Mesodermal cell (in vitro differentiated cells): ENCODE data around the gene ASB9.
"Not testable (repeated sequence)": the region's sequence is repeated elsewhere in the genome, so short reads cannot be mapped to it uniquely, and the experiment has no call there.

Experiments
- H3K27ac ChIP-seq: 2 replicates; pipeline ENCODE4 v1.7.0; 2013; ENCODE audit warnings: mild to moderate bottlenecking, low read depth, low read length, moderate library complexity; ENCODE audit not compliant: severe bottlenecking
- H3K36me3 ChIP-seq: 2 replicates; pipeline ENCODE4 v1.7.1; 2013; ENCODE audit warnings: mild to moderate bottlenecking, low read length, moderate library complexity; ENCODE audit not compliant: control insufficient read depth, insufficient read depth
- H3K4me1 ChIP-seq: one replicate; pipeline ENCODE4 v1.7.1; 2013; ENCODE audit warnings: mild to moderate bottlenecking, low read length; ENCODE audit not compliant: insufficient read depth, control insufficient read depth, poor library complexity, severe bottlenecking
- H3K4me3 ChIP-seq: 2 replicates; pipeline ENCODE4 v1.7.0; 2013; ENCODE audit warnings: low read length, control low read depth, mild to moderate bottlenecking; ENCODE audit not compliant: insufficient read depth, poor library complexity, severe bottlenecking; ENCODE audit errors: extremely low read depth
- H3K9me3 ChIP-seq: 2 replicates; pipeline ENCODE4 v1.7.1; 2013; ENCODE audit warnings: mild to moderate bottlenecking, low read length, moderate library complexity; ENCODE audit not compliant: control insufficient read depth
- WGBS, 2 experiments: methylation state at CpG; one replicate each; pipeline ENCODE4 v1.1.5; 2013; ENCODE audit warnings: missing lambda C conversion rate in 2 of 2; ENCODE audit not compliant: insufficient coverage in 2 of 2; 5-methylcytosine and 5-hydroxymethylcytosine counted together

ASB9 gene

GRCh38 chrX:15214588-15214987 is 55.3 kb downstream of the ASB9 start:
- Histone ChIP-seq H3K9me3 (no peaks in the 10 kb centered on the region), H3K4me3 (no peak overlapping the region), H3K4me1 (no peaks in the 10 kb centered on the region), H3K27ac (no peak overlapping the region), H3K36me3 (no peaks in the 10 kb centered on the region)
- WGBS, 2 experiments: no CpG with 5 or more reads among the region's 1 CpG

- Histone ChIP-seq H3K36me3 (no peaks in the 10 kb centered on the region), H3K9me3 (no peaks in the 10 kb centered on the region), H3K4me1 (no peaks in the 10 kb centered on the region), H3K27ac (no peak overlapping the region), H3K4me3 (no peak overlapping the region)
- no CpG with 5 or more reads among the region's 3 CpGs for WGBS, 2 experiments
Measured at GRCh38 chrX:15209096-15209495, 60.8 kb downstream of the ASB9 start.

- Histone ChIP-seq H3K4me1 (no peaks in the 10 kb centered on the region), H3K9me3 (no peaks in the 10 kb centered on the region), H3K4me3 (no peak overlapping the region), H3K36me3 (no peaks in the 10 kb centered on the region), H3K27ac (no peak overlapping the region)
- no CpG with 5 or more reads among the region's 3 CpGs for WGBS, 2 experiments
Measured at GRCh38 chrX:15207994-15208393, 61.9 kb downstream of the ASB9 start.

- no peaks in the 10 kb centered on the region for H3K4me1 ChIP-seq
- H3K9me3 ChIP-seq: no peaks in the 10 kb centered on the region
- H3K36me3 ChIP-seq: no peaks in the 10 kb centered on the region
- WGBS, 2 experiments: no CpG with 5 or more reads among the region's 1 CpG
- no peak overlapping the region for H3K27ac ChIP-seq
- H3K4me3 ChIP-seq: no peak overlapping the region
Measured at GRCh38 chrX:15207384-15207783, 62.5 kb downstream of the ASB9 start.

GRCh38 chrX:15206306-15206705 is 63.6 kb downstream of the ASB9 start:
- Histone ChIP-seq H3K36me3 (no peaks in the 10 kb centered on the region), H3K9me3 (no peaks in the 10 kb centered on the region), H3K27ac (no peak overlapping the region), H3K4me3 (no peak overlapping the region), H3K4me1 (no peaks in the 10 kb centered on the region)
- WGBS, 2 experiments: no CpG with 5 or more reads among the region's 1 CpG

- Histone ChIP-seq H3K36me3 (no peaks in the 10 kb centered on the region), H3K9me3 (no peaks in the 10 kb centered on the region), H3K4me3 (no peak overlapping the region), H3K27ac (no peak overlapping the region), H3K4me1 (no peaks in the 10 kb centered on the region)
- 100% methylated on average over 1 of the region's 4 CpGs; no CpG with 5 or more reads in 1 of the 2 experiments for WGBS, 2 experiments
Measured at GRCh38 chrX:15204130-15204751, 65.6 kb downstream of the ASB9 start.

GRCh38 chrX:15203694-15204093 is 66.2 kb downstream of the ASB9 start:
- WGBS, 2 experiments: 100% methylated on average over 1 of the region's 2 CpGs; no CpG with 5 or more reads in 1 of the 2 experiments
- Histone ChIP-seq H3K27ac (no peak overlapping the region), H3K4me3 (no peak overlapping the region), H3K9me3 (no peaks in the 10 kb centered on the region), H3K36me3 (no peaks in the 10 kb centered on the region), H3K4me1 (no peaks in the 10 kb centered on the region)

- Histone ChIP-seq H3K4me3 (no peak overlapping the region), H3K4me1 (no peaks in the 10 kb centered on the region), H3K27ac (no peak overlapping the region), H3K36me3 (no peaks in the 10 kb centered on the region), H3K9me3 (no peaks in the 10 kb centered on the region)
- 100% methylated on average over 1 of the region's 2 CpGs; no CpG with 5 or more reads in 1 of the 2 experiments for WGBS, 2 experiments
Measured at GRCh38 chrX:15202454-15203177, 67.3 kb downstream of the ASB9 start.

GRCh38 chrX:15200871-15201270 is 69.0 kb downstream of the ASB9 start:
- H3K36me3 ChIP-seq: no peaks in the 10 kb centered on the region
- 67% methylated on average over 1 of the region's 2 CpGs; no CpG with 5 or more reads in 1 of the 2 experiments for WGBS, 2 experiments
- H3K9me3 ChIP-seq: no peaks in the 10 kb centered on the region
- H3K4me3 ChIP-seq: no peak overlapping the region
- H3K27ac ChIP-seq: no peak overlapping the region
- H3K4me1 ChIP-seq: no peaks in the 10 kb centered on the region

- not testable (repeated sequence) for H3K27ac ChIP-seq, H3K4me3 ChIP-seq, H3K9me3 ChIP-seq, H3K4me1 ChIP-seq, H3K36me3 ChIP-seq
- WGBS, 2 experiments: no CpG with 5 or more reads among the region's 2 CpGs
Measured at GRCh38 chrX:15198608-15199202, 71.2 kb downstream of the ASB9 start.

GRCh38 chrX:15194146-15194545 is 75.7 kb downstream of the ASB9 start:
- H3K4me3 ChIP-seq: no peak overlapping the region
- no peaks in the 10 kb centered on the region for H3K9me3 ChIP-seq
- no peaks in the 10 kb centered on the region for H3K36me3 ChIP-seq
- H3K4me1 ChIP-seq: no peaks in the 10 kb centered on the region
- H3K27ac ChIP-seq: no peak overlapping the region
- WGBS, 2 experiments: 100% methylated on average over 1 of the region's 3 CpGs; no CpG with 5 or more reads in 1 of the 2 experiments
